Muscle of arm (tissue), 12 donors: ENCODE data around the gene HES2. TPM values are rescaled to one million over a fixed set of nuclear protein-coding genes. Genes with fewer than 3 reads are reported as not detected.
"Not testable (repeated sequence)": the region's sequence is repeated elsewhere in the genome, so short reads cannot be mapped to it uniquely, and the experiment has no call there.

Experiments used
- DNase-seq: peaks from one replicate; pipeline ENCODE4 v3.0.0-alpha.2; 2013
- polyA plus RNA-seq, 12 donors: library from polyadenylated mRNA; unstranded; fragments of 120-200 nt; gene quantifications; one replicate each; pipeline ENCODE4 v1.2.1, GENCODE V29; 2013; ENCODE audit not compliant: insufficient read length in 12 of 12

HES2 gene
- polyA plus RNA-seq, 12 donors, result 0.08 to 5.2 (median 0.17) TPM; not detected in 5

DNA sequence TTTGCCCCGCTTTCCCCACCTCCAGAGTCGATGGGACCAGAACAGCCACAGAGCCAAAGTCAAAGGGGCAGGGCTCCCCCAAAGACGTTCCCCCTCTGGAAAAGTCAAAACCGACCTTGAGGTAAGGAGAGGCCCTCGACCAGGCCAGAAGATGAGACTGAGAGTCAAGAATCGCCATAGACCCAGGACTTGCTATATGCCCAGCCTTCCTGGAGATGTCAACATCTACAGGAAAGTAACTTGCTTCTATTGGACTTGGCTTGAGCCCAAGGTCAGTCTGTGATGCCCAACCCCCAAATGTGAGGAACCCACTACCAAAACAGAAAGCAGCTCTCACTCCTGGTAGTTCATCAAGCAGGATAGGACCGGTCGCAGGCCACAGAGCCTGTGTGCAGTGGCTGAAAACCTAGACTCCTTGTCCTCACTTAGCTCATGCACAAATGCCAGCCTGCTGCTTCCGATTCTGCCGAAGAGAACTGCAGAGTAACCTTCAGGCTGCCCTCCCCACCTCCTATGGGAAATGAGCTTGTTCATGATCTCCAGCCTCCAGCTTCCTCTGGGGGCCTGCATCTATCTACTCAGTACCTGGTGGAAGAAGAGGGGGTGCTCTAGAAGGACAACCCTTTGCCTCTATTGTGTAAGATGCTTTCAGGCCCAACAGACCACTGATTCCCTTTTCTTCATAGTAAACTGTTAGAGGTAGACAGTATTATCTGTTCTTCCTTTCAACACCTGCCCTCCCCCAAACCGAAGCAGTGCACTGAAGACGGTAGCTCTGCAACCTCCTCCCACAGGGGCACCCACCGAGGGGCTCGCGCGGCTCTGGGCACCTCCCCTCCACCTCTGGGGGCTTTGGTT lies 27.5 kb downstream of the HES2 start:
- DNase-seq, result no peak

DNA sequence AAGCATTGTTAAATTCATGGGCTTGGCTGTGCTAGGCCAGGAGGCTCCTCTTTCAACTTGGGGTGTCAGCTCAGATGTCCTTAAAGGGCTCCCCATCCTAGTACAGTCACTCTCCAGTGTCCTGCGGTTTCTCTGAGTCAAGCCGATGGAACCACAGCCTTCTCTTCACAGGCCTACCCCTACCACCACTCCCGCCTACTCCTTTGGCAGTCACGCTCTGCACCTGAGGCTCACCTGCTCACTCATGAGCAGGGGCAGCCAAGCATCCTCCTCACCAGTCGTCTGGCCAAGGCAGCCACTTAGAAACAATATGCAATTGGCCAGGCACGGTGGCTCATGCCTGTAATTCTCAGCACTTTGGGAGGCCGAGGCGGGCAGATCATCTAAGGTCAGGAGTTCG lies 29.7 kb downstream of the HES2 start:
- no peak for DNase-seq

DNA sequence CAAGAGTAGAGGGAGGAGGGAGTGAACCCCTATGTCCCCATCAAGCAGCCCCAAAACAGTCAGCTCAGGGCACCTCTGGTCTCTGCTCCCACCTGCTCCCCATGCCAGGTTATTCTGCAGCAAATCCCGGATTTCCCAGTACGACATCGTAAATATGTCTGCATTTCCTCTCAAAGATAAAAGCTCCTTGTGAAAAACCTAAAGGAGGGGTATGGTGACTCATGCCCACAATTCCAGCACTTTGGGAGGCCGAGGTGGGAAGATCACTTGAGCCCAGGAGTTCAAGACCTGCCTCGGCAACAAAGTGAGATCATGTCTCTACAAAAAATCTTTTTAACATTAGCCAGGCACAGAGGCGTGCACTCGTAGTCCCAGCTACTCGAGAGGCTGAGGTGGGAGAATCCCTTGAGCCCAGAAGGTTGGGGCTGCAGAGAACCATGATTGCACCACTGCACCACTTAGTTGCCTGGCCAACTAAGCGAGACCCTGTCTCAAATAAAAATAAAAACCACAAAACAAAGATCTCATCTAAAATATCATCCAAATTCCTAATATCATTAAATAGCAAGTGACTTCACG lies 33.3 kb downstream of the HES2 start:
- DNase-seq, result no peak

GRCh38 chr1:6385488-6386191 lies 34.1 kb downstream of the HES2 start:
- DNase-seq, result no peak

DNA sequence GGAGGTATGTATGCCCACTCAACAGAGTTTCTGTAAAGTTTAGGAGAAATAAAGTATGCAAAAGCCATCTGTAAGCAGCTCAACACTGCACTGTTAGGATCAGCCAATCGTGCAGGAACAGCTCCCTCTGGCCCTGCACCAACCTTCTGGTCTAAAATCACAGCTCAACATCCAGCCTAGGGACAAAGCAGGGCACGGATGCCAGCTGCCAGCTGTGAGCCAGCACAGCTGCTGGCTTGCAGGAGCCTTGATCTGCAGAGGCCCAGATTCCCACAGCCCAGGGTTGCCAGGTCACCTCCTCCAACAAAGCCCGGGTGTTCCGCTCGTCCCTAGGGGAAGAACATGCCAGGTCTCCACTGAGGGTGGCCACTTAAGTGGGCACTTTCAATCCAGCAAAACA lies 34.8 kb downstream of the HES2 start:
- peak; percentile 42 for DNase-seq

- DNase-seq, result no peak
Observed at GRCh38 chr1:6384135-6384534, 35.6 kb downstream of the HES2 start.

DNA sequence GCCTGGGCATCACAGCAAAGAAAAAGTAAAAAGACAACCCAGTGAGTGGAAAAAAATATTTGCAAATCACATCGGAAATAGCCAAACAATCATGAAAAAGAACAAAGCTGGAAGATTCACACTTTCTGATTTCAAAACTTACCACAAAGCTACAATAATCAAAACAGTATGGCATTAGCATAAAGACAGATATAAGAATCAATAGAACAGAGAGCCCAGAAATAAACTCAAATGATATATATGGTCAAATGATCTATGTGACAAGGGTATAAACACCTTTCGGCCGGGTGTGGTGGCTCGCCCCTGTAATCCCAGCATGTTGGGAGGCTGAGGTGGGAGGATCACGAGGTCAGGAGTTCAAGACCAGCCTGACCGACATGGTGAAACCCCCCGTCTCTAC lies 39.7 kb downstream of the HES2 start:
- DNase-seq, result no peak

GRCh38 chr1:6378096-6378746 lies 41.5 kb downstream of the HES2 start:
- no peak for DNase-seq

DNA sequence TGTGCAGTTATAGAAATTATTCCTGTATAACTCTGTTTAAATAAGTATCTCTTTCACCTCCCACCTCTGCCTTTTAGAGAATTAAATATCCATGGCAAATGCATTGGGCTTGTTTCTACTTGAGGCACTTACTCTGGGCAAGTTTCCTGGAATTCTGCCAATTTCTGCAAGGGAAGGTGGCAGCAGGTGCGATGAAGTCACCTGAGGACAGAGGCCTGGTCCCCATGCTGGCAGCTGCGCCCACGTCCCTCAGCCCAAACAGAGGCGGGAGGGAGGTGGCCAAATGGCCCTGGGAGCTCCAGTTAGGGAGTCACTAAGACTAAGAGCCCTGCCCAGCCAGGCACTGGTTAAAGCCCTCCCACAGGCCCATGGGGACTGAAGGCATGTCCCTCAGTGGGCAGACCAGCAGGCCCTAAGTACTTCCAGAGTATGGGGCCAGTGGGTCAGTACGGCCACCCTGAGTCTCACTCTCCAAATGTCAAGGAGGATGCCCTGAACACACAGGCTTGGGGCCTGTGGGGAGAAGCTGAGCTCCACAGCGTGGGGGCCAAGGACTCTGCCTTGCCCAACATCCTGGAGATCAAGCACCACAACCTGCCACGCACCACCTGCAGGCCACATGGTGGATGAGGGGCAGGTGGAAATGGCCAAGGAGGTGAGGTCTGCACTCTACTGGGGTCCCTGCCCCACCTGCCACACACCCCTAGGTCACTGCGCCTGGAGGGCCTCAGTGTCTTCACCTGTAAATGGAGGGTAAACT lies 45.6 kb downstream of the HES2 start:
- no peak for DNase-seq

- DNase-seq, result not testable (repeated sequence)
Observed at GRCh38 chr1:6372236-6372635, 47.5 kb downstream of the HES2 start.

DNA sequence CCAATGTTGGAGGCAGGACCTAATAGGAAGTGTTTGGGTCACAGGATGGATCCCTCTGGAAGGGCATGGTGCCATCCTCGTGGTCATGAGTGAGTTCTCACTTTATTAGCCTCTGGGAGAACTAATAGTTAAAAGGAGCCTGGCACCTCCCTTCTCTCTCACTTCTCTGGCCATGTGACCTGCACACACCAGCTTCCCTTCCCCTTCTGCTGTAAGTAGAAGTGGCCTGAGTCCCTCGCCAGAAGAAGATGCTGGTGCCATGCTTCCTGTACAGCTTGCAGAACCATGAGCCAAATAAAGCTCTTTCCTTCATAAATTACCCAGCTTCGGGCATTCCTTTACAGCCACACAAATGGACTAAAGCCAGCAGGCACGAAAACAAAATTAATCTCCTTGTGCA lies 49.7 kb downstream of the HES2 start:
- DNase-seq, result no peak

DNA sequence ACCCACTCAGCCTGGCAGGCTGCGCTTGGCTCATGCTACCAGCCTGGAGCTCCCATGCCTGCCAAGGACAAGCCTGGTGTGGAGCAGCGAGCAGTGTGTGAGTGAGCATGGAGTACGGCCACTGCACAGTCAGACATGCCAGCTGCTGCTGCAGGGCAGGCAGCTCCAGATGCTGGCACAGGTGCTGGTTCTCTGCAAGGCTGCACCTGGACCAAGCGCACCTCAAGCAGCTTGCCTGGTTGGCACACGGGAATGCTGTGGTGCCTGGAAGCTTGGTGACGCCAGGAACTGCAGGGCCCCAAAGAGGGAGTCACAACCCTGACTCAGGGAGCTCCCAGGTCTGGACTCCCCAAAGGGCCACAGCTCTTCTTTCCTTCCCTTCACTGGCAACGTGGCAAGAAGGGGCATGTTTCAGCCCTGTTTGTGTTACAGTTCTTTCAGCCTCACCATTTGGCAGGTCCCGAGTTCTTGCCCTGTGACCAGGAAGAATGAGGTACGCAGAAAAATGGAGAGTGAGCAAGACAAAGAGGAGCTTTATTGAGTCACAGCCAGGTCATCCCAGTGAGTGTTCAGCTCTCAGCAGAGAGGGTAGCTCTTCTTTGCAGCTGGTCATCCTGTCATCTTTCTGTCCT lies 52.2 kb downstream of the HES2 start:
- DNase-seq, result no peak

DNA sequence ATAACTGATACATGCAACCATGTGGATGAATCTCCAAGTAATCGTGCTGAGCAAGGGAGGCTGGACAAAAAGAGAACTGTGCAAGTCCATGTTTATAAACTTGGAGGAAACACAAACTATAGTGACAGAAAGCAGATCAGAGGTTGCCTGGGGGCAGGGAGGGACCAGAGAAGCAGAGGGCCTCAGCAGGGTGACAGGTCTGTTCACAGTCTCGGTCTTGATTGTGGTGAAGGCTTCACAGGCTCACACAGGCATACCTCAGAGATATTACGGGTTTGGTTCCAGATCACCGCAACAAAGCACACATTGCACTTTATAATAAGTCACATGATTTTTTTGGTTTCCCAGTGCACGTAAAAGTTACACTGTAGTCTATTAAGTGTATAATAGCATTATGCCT lies 54.7 kb downstream of the HES2 start:
- DNase-seq, result no peak

GRCh38 chr1:6363085-6363884 lies 56.4 kb downstream of the HES2 start:
- not testable (repeated sequence) for DNase-seq

Other genes starting within 250 kb of the HES2 start
- gene CHD5, start 239.6 kb downstream of the HES2 start, polyA plus RNA-seq, result 1 to 10 TPM in 1 of 12 donors, under 1 TPM in 10, not detected in 1; 0.13 to 1.5 (median 0.22) TPM
- 100 to 1,000 TPM in 11 of 12 donors, not detected in 1; 524 to 757 (median 665) TPM for gene RPL22, start 220.3 kb downstream of the HES2 start, polyA plus RNA-seq
- 10 to 100 TPM in 10 of 12 donors, 1 to 10 TPM in 1, not detected in 1; 7.8 to 48.0 (median 21.1) TPM for gene RNF207, start 213.8 kb downstream of the HES2 start, polyA plus RNA-seq
- 10 to 100 TPM in 11 of 12 donors, not detected in 1; 35.0 to 49.0 (median 43.9) TPM for gene ICMT, start 184.0 kb downstream of the HES2 start, polyA plus RNA-seq
- not detected for gene HES3, start 175.7 kb downstream of the HES2 start, polyA plus RNA-seq
- gene GPR153, start 158.8 kb downstream of the HES2 start, polyA plus RNA-seq, result 10 to 100 TPM in 11 of 12 donors, not detected in 1; 12.2 to 22.5 (median 16.8) TPM
- 10 to 100 TPM in 11 of 12 donors, not detected in 1; 12.8 to 21.3 (median 15.5) TPM for gene ACOT7, start 26.2 kb downstream of the HES2 start, polyA plus RNA-seq
- 10 to 100 TPM in 1 of 12 donors, 1 to 10 TPM in 9, under 1 TPM in 1, not detected in 1; 0.76 to 46.7 (median 1.4) TPM for gene ESPN, start 4.9 kb upstream of the HES2 start, polyA plus RNA-seq
- gene TNFRSF25, start 46.3 kb upstream of the HES2 start, polyA plus RNA-seq, result 10 to 100 TPM in 4 of 12 donors, 1 to 10 TPM in 7, not detected in 1; 4.6 to 57.6 (median 8.7) TPM
- 10 to 100 TPM in 5 of 12 donors, 1 to 10 TPM in 6, not detected in 1; 6.5 to 32.0 (median 9.8) TPM for gene PLEKHG5, start 71.7 kb upstream of the HES2 start, polyA plus RNA-seq
- gene NOL9, start 134.6 kb upstream of the HES2 start, polyA plus RNA-seq, result 10 to 100 TPM in 11 of 12 donors, not detected in 1; 11.6 to 26.6 (median 17.1) TPM
- gene TAS1R1, start 135.4 kb upstream of the HES2 start, polyA plus RNA-seq, result 1 to 10 TPM in 10 of 12 donors, not detected in 2; 3.3 to 7.0 (median 6.2) TPM
- 10 to 100 TPM in 11 of 12 donors, not detected in 1; 12.0 to 31.4 (median 18.5) TPM for gene ZBTB48, start 160.1 kb upstream of the HES2 start, polyA plus RNA-seq
- 10 to 100 TPM in 11 of 12 donors, not detected in 1; 15.8 to 55.5 (median 32.1) TPM for gene KLHL21, start 182.9 kb upstream of the HES2 start, polyA plus RNA-seq
- 10 to 100 TPM in 11 of 12 donors, not detected in 1; 15.1 to 34.6 (median 18.7) TPM for gene PHF13, start 193.8 kb upstream of the HES2 start, polyA plus RNA-seq
- 10 to 100 TPM in 11 of 12 donors, not detected in 1; 14.1 to 20.4 (median 16.0) TPM for gene THAP3, start 204.9 kb upstream of the HES2 start, polyA plus RNA-seq